HEK293T (cell line): ENCODE results near the gene CSRNP2.

ENCODE experiments used
- CTCF ChIA-PET: fragments of 350-600 bp; formaldehyde crosslinking; extraction: SDS; loops from one replicate; lab custom pipeline; 2021; ENCODE audit warnings: antibody characterized with exemption, inconsistent platforms; lab: Yijun Ruan, JAX
- POLR2A ChIA-PET: fragments of 350-600 bp; formaldehyde crosslinking; extraction: SDS; loops from one replicate; lab custom pipeline; 2020; ENCODE audit warnings: antibody characterized with exemption, inconsistent platforms; lab: Yijun Ruan, JAX
- DNase-seq: peaks from one replicate; pipeline ENCODE4 v3.0.0; 2012; ENCODE audit warnings: mixed read lengths; ENCODE audit errors: extremely low spot score
- ARNT ChIP-seq: fragments of 450-650 bp; IDR thresholded peaks from 2 replicates; pipeline ENCODE4 v1.6.1; 2017; ENCODE audit warnings: mild to moderate bottlenecking
- BHLHE40 ChIP-seq: fragments of 450-650 bp; IDR thresholded peaks from 2 replicates; pipeline ENCODE4 v1.6.1; 2016; ENCODE audit warnings: mild to moderate bottlenecking, moderate library complexity, borderline replicate concordance
- CTBP1 ChIP-seq: fragments of 450-650 bp; IDR thresholded peaks from 2 replicates; pipeline ENCODE4 v1.6.1; 2016; ENCODE audit warnings: borderline replicate concordance
- ELF4 ChIP-seq: fragments of 450-650 bp; IDR thresholded peaks from 2 replicates; pipeline ENCODE4 v1.6.1; 2017; ENCODE audit warnings: antibody characterized with exemption
- FOXA1 ChIP-seq: fragments of 450-650 bp; IDR thresholded peaks from 2 replicates; pipeline ENCODE4 v1.6.1; 2016; ENCODE audit warnings: mild to moderate bottlenecking
- FOXK2 ChIP-seq: fragments of 450-650 bp; IDR thresholded peaks from 2 replicates; pipeline ENCODE4 v1.6.1; 2016; ENCODE audit warnings: mild to moderate bottlenecking
- FOXM1 ChIP-seq: fragments of 450-650 bp; IDR thresholded peaks from 2 replicates; pipeline ENCODE4 v1.6.1; 2017; ENCODE audit warnings: mild to moderate bottlenecking, borderline replicate concordance
- HDGF ChIP-seq: fragments of 450-650 bp; IDR thresholded peaks from 2 replicates; pipeline ENCODE4 v1.6.1; 2017; ENCODE audit warnings: antibody characterized with exemption, borderline replicate concordance
- L3MBTL2 ChIP-seq: fragments of 450-650 bp; conservative IDR thresholded peaks from 2 replicates; pipeline ENCODE4 v1.6.1; 2016; ENCODE audit warnings: mild to moderate bottlenecking
- LEF1 ChIP-seq: fragments of 450-650 bp; IDR thresholded peaks from 2 replicates; pipeline ENCODE4 v1.6.1; 2017; ENCODE audit warnings: mild to moderate bottlenecking, borderline replicate concordance
- NFRKB ChIP-seq: fragments of 450-650 bp; IDR thresholded peaks from 2 replicates; pipeline ENCODE4 v1.6.1; 2016; ENCODE audit warnings: mild to moderate bottlenecking, moderate library complexity
- SP1 ChIP-seq: fragments of 450-650 bp; IDR thresholded peaks from 2 replicates; pipeline ENCODE4 v1.6.1; 2017
- SUZ12 ChIP-seq: fragments of 450-650 bp; IDR thresholded peaks from 2 replicates; pipeline ENCODE4 v1.6.1; 2016; ENCODE audit warnings: mild to moderate bottlenecking
- TARDBP ChIP-seq: fragments of 450-650 bp; IDR thresholded peaks from 2 replicates; pipeline ENCODE4 v1.6.1; 2016
- ZNF384 ChIP-seq: fragments of 450-650 bp; IDR thresholded peaks from 2 replicates; pipeline ENCODE4 v1.6.1; 2016
- TF ChIP-seq, protein P1 (sequence below): fragments of 450-650 bp; IDR thresholded peaks from 2 replicates; pipeline ENCODE4 v1.6.1; 2016

The CSRNP2 gene

GRCh38 chr12:51056242-51056641, 27.2 kb downstream of the CSRNP2 start:
- ChIA-PET CTCF (no interaction called here), POLR2A (no interaction called here)
- DNase-seq: no peak
- TF ChIP-seq FOXK2 (no peak), L3MBTL2 (no peak), FOXM1 (no peak), SP1 (no peak), ARNT (no peak), BHLHE40 (no peak), LEF1 (no peak), TARDBP (no peak), ZNF384 (no peak), HDGF (no peak), FOXA1 (no peak), ELF4 (no peak), SUZ12 (no peak), NFRKB (no peak)
- TF ChIP-seq, protein P1, sequence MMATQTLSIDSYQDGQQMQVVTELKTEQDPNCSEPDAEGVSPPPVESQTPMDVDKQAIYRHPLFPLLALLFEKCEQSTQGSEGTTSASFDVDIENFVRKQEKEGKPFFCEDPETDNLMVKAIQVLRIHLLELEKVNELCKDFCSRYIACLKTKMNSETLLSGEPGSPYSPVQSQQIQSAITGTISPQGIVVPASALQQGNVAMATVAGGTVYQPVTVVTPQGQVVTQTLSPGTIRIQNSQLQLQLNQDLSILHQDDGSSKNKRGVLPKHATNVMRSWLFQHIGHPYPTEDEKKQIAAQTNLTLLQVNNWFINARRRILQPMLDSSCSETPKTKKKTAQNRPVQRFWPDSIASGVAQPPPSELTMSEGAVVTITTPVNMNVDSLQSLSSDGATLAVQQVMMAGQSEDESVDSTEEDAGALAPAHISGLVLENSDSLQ: no peak

DNA sequence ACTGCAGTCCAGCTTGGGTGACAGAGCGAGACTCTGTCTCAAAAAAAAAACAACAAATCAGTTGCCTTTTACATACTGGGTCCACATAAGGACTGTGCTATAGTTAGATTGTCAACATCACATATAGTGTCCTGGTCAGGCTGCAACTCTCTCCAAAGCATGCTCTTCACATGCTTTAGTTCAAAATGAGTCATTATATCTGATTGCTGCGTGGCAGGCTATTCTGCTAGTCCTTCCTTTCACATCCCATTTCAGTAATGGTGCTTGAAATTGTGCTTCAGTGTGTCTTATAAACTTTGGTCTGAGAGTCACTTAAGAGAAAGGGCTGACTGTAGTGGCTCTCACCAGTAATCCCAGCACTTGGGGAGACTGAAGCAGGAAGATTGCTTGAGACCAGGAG, 28.3 kb downstream of the CSRNP2 start:
- TF ChIP-seq ARNT (no peak), LEF1 (no peak), BHLHE40 (no peak), SUZ12 (no peak), FOXK2 (no peak), TARDBP (no peak), CTBP1 (no peak)
- CTCF ChIA-PET: interaction anchor here (0.6 kb wide), 1 partner anchor 198 kb away, joined by 7 read pairs; no protein-coding TSS in a partner anchor
- POLR2A ChIA-PET: no interaction called here

GRCh38 chr12:51051787-51052186, 31.6 kb downstream of the CSRNP2 start:
- no peak for TF ChIP-seq ARNT
- TF ChIP-seq ELF4: no peak
- TF ChIP-seq L3MBTL2: no peak
- TF ChIP-seq FOXK2: no peak
- TF ChIP-seq ZNF384: no peak
- no peak for TF ChIP-seq FOXA1
- TF ChIP-seq CTBP1: no peak
- POLR2A ChIA-PET: interaction anchor here (0.5 to 1.0 kb wide), 3 partner anchors 14 to 232 kb away, joined by 3 to 4 read pairs (median 3); no protein-coding TSS in a partner anchor
- DNase-seq: no peak
- CTCF ChIA-PET: interaction anchor here (0.5 to 0.7 kb wide), 2 partner anchors 203 to 1600 kb away, joined by 3 to 4 read pairs; no protein-coding TSS in a partner anchor

More for the DNA sequence above, 28.3 kb downstream of the CSRNP2 start:
- no peak for DNase-seq

DNA sequence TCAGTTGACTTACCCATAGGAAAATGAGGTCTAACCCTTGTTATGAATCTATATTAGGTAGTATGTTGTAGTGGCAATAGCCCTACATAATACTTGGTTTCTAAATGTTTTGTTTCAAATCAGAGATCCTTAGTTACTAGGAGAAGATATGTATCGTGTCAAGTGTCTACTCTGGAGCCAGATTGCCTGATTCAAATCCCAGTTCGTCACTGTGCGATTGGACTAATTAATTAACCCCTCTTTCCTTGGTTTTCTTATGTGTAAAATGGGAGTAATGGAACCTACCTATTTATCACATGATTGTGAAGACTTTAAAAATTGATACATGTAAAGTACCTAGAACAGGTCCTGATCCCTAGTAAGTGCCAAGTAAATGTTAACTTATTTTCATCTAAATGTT, 33.9 kb downstream of the CSRNP2 start:
- POLR2A ChIA-PET: interaction anchor here (0.6 to 2.0 kb wide), 3 partner anchors 24 to 215 kb away, joined by 3 to 13 read pairs (median 3); partner anchors contain the start of gene SLC11A2
- CTCF ChIA-PET: no interaction called here
- no peak for TF ChIP-seq FOXM1
- no peak for TF ChIP-seq ELF4
- no peak for TF ChIP-seq BHLHE40
- no peak for TF ChIP-seq NFRKB
- no peak for TF ChIP-seq LEF1
- no peak for TF ChIP-seq ARNT
- TF ChIP-seq ZNF384: no peak
- TF ChIP-seq, protein P1: no peak
- TF ChIP-seq FOXA1: no peak
- no peak for TF ChIP-seq FOXK2
- TF ChIP-seq CTBP1: no peak
- TF ChIP-seq L3MBTL2: no peak
- no peak for TF ChIP-seq TARDBP
- TF ChIP-seq HDGF: no peak
- TF ChIP-seq SP1: no peak
- no peak for TF ChIP-seq SUZ12
- no peak for DNase-seq

DNA sequence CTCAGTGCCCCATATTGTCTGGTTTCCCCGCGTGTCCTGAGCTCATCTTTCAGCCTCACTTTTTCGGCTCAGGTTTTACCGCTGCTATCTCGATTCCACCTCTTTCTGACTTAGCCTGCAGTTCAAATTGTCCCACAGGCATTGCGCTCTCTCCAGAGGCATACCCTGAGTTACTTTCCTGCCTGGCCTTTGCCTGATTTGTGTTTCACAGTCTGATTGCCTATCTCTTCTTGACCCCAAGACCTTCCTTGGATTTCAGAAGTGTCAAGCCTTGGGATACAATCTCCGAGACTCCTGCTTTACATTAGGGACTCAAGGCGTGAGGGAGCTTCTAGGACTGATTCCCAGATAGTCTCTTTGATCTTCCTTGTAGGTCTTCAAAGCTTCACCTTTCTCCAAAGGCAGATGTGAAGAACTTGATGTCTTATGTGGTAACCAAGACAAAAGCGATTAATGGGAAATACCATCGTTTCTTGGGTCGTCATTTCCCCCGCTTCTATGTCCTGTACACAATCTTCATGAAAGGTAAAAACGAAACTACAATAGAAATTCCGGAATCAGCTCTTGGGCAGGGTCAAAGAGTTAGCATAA, 34.6 kb downstream of the CSRNP2 start:
- CTCF ChIA-PET: interaction anchor here (0.7 kb wide), 1 partner anchor 378 kb away, joined by 3 read pairs; no protein-coding TSS in a partner anchor
- no peak for TF ChIP-seq NFRKB
- TF ChIP-seq ARNT: no peak
- no peak for TF ChIP-seq HDGF
- TF ChIP-seq ELF4: no peak
- no peak for TF ChIP-seq FOXM1
- no peak for TF ChIP-seq CTBP1
- no peak for TF ChIP-seq L3MBTL2
- no peak for TF ChIP-seq ZNF384
- TF ChIP-seq FOXK2: no peak
- TF ChIP-seq, protein P1: no peak
- no peak for TF ChIP-seq TARDBP
- POLR2A ChIA-PET: interaction anchor here (0.6 to 2.0 kb wide), 10 partner anchors 10 to 303 kb away, joined by 3 to 13 read pairs (median 4); partner anchors contain the start of genes CSRNP2, DAZAP2 and SLC11A2
- DNase-seq: no peak
